Occipital lobe (tissue), 2 donors: Measurements from ENCODE around the gene NABP1. TPM values are rescaled to one million over a fixed set of nuclear protein-coding genes. Genes with fewer than 3 reads are reported as not detected.

ENCODE experiments used
- DNase-seq: peaks from one replicate; lab custom pipeline; 2025; lab: John Stamatoyannopoulos, UW
- total RNA-seq: library from RNA; depleted of rRNA; stranded (reverse); fragments of >200 nt; gene quantifications from one replicate; pipeline ENCODE4 v1.2.3, GENCODE V29; 2014

Gene NABP1
- total RNA-seq, 1 donor from 2014 or later, result 9.2 TPM

GRCh38 chr2:191649519-191649918, 28.4 kb upstream of the NABP1 start:
- DNase-seq, result no peak

GRCh38 chr2:191650896-191651773, 26.8 kb upstream of the NABP1 start:
- no peak for DNase-seq

- DNase-seq, result no peak
These were observed 24.1 kb upstream of the NABP1 start for GRCh38 chr2:191653667-191654391.

- DNase-seq, result no peak
These were observed 21.5 kb upstream of the NABP1 start for GRCh38 chr2:191656391-191656790.

- DNase-seq, result no peak
These were observed 21.1 kb upstream of the NABP1 start for GRCh38 chr2:191656792-191657191.

- DNase-seq, result no peak
These were observed 20.0 kb upstream of the NABP1 start for GRCh38 chr2:191657977-191658376.

GRCh38 chr2:191659198-191659597, 18.7 kb upstream of the NABP1 start:
- no peak for DNase-seq

GRCh38 chr2:191660575-191660974, 17.4 kb upstream of the NABP1 start:
- no peak for DNase-seq

GRCh38 chr2:191661097-191661924, 16.6 kb upstream of the NABP1 start:
- no peak for DNase-seq

GRCh38 chr2:191664823-191665677, 12.9 kb upstream of the NABP1 start:
- no peak for DNase-seq

- no peak for DNase-seq
These were observed 11.7 kb upstream of the NABP1 start for GRCh38 chr2:191666226-191666625.

- DNase-seq, result no peak
These were observed 11.2 kb upstream of the NABP1 start for GRCh38 chr2:191666732-191667131.

- no peak for DNase-seq
These were observed 7.9 kb upstream of the NABP1 start for GRCh38 chr2:191670076-191670475.

GRCh38 chr2:191670787-191671186, 7.1 kb upstream of the NABP1 start:
- DNase-seq, result no peak

GRCh38 chr2:191675807-191676721, 1.9 kb upstream of the NABP1 start:
- no peak for DNase-seq

- DNase-seq, result no peak
These were observed 918 bp upstream of the NABP1 start for GRCh38 chr2:191676790-191677645.

- DNase-seq, result no peak
These were observed 633 bp downstream of the NABP1 start for GRCh38 chr2:191678437-191679100.
